Mammary epithelial cell (primary cell): ENCODE data around the gene BCL11A.

Experiments used
- EZH2 ChIP-seq: IDR thresholded peaks from 2 replicates; pipeline ENCODE4 v1.6.1; 2012; ENCODE audit warnings: low read length, inconsistent platforms, borderline replicate concordance
- TF ChIP-seq, protein P1 (sequence below), 2 donors: IDR thresholded peaks in 1 of 2; conservative IDR thresholded peaks in 1 of 2; 2 replicates each; pipeline ENCODE4 v1.5.1; 2011 to 2012; ENCODE audit warnings: inconsistent platforms in 2 of 2, low read length in 2 of 2, mild to moderate bottlenecking in 2 of 2, control low read depth in 1 of 2, low read depth in 1 of 2; ENCODE audit not compliant: insufficient read depth in 1 of 2; ENCODE audit errors: extremely low read depth in 1 of 2

DNA sequence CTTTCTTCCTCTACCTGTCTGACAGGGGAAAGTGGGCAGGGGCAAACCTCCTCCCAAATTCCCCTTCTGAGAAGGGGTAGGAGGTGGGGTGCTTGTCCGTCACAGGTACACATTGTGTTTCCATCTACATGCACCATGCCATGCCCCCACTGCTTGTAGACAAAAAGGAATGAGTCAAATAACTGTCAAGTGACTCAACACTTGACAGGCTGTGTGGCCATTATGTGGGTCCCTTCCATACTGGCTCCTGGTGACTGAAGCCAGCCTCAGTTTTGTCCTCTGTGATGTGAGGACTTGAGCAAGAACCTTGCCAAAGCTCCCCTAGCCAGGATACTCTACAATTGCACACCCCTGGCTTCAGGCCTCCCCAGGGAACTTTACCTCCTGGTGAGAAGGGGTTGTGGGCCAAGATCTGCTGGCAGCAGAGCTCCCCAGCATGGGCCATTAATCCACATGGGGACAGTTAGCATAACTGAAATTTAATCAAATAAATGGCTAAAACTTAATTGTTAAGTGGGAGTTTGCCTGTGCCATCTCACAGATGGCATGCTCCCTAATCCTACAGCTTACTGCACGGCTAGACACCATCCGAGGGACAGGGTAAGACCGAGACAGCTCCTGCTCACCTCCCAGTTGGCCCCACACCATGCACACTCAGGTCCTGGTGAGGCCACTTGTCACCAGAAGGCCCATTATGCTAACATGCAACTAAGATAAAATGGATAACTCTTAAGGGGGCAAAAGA lies 140.2 kb downstream of the BCL11A start:
- TF ChIP-seq, protein P1, sequence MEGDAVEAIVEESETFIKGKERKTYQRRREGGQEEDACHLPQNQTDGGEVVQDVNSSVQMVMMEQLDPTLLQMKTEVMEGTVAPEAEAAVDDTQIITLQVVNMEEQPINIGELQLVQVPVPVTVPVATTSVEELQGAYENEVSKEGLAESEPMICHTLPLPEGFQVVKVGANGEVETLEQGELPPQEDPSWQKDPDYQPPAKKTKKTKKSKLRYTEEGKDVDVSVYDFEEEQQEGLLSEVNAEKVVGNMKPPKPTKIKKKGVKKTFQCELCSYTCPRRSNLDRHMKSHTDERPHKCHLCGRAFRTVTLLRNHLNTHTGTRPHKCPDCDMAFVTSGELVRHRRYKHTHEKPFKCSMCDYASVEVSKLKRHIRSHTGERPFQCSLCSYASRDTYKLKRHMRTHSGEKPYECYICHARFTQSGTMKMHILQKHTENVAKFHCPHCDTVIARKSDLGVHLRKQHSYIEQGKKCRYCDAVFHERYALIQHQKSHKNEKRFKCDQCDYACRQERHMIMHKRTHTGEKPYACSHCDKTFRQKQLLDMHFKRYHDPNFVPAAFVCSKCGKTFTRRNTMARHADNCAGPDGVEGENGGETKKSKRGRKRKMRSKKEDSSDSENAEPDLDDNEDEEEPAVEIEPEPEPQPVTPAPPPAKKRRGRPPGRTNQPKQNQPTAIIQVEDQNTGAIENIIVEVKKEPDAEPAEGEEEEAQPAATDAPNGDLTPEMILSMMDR (conservative IDR thresholded peaks at IDR 0.05 in 1 of 2, IDR thresholded peaks at IDR 0.05 in 1 of 2; ENCODE audit: extremely low read depth in 1 of 2, insufficient read depth in 1 of 2, low read depth in 1 of 2, low read length in 2 of 2): no peak
- TF ChIP-seq EZH2: no peak
